Subcutaneous adipose tissue (tissue), 4 donors: ENCODE data around the gene HTR2A. TPM values are rescaled to one million over a fixed set of nuclear protein-coding genes. Genes with fewer than 3 reads are reported as not detected.

Experiments
- total RNA-seq, 4 donors: library from RNA; depleted of rRNA; stranded (reverse); fragments of >200 nt; gene quantifications; one replicate each; pipeline ENCODE4 v1.1.0, GENCODE V29; 2016
- TF ChIP-seq, protein P1 (sequence below): fragments of 450-650 bp; IDR thresholded peaks from one replicate; pipeline ENCODE4 v1.5.1; 2016; ENCODE audit warnings: low read depth, mild to moderate bottlenecking, control low read depth, antibody characterized with exemption, moderate library complexity

Gene HTR2A
- total RNA-seq, 4 donors from 2014 or later = 0.16 to 2.4 (median 0.66) TPM; not detected in 1

DNA sequence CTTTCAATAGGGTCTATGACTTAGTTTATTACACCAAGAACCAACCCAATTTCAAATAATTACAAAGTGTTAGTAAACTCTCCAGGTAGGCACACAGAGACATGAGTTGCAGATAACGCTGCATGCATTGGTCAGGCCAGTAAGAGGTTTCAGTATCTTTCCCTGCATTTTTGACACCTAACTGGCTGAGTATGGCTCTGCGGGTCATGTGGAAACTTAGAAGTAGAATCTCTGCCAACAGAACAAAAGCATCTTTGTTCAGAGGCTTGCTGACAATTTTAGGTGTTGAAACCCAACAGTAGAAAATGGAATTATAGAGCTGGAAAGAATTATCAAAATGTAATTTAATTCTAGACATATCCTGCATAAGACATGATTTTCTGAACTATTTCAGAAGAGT, 25.3 kb downstream of the HTR2A start:
- TF ChIP-seq, protein P1, sequence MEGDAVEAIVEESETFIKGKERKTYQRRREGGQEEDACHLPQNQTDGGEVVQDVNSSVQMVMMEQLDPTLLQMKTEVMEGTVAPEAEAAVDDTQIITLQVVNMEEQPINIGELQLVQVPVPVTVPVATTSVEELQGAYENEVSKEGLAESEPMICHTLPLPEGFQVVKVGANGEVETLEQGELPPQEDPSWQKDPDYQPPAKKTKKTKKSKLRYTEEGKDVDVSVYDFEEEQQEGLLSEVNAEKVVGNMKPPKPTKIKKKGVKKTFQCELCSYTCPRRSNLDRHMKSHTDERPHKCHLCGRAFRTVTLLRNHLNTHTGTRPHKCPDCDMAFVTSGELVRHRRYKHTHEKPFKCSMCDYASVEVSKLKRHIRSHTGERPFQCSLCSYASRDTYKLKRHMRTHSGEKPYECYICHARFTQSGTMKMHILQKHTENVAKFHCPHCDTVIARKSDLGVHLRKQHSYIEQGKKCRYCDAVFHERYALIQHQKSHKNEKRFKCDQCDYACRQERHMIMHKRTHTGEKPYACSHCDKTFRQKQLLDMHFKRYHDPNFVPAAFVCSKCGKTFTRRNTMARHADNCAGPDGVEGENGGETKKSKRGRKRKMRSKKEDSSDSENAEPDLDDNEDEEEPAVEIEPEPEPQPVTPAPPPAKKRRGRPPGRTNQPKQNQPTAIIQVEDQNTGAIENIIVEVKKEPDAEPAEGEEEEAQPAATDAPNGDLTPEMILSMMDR = no peak

DNA sequence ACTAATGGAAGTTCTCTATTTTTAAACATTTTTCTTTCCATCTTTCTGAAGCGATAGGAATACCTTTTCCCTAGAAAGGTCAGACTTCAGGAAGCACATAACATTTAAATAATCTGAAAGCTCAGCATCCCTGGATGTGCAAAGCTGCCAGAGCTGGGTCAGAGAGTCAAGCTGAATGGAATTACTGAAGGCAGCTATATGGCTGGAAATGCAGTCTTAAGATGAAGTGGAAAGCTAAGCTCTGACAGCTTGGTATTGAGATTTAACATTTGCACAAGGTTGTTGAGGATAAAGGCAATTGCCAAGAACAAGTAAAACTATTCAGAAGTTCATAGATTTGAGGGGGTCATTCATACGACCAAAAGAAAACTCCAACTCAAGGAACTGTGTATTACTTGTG, 28.8 kb downstream of the HTR2A start:
- TF ChIP-seq, protein P1 = no peak

DNA sequence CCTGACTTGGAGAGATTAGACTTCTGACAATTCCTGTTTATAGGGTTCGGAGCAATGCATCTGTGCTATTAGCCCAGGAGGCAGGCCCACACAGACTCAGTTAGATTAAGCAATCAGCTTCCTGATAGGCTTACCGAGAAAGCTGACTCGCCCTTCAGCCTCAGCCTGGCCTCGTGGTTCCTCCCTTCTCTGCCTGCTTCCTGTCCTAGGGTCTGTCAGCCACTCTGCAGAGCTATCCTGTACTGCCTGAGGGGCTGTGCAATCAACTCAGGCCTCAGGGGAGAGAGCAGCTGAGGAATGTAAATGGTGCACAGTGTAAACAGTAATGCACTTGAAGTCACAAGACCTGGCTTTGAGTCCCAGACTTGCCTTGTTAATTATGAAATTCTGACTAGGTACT, 30.7 kb downstream of the HTR2A start:
- TF ChIP-seq, protein P1 = no peak

DNA sequence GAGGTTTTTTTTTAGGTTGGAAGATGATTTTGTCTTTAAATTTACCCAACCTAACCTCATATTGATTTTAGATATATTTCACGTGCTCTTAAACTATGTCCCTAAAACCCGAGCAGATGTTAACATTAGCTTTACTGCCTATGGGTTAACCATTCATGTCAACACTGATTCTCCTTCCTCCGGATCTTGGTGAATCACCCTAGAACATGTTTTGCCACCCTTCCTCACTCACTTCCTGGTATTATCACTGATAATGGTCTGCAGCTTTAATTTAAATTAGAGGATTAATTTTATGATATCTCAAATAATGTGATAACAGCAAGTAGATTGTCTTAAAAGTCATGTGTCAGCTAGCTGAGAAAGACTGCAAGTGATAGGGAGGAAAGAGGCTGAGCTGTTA, 31.9 kb downstream of the HTR2A start:
- TF ChIP-seq, protein P1 = no peak

DNA sequence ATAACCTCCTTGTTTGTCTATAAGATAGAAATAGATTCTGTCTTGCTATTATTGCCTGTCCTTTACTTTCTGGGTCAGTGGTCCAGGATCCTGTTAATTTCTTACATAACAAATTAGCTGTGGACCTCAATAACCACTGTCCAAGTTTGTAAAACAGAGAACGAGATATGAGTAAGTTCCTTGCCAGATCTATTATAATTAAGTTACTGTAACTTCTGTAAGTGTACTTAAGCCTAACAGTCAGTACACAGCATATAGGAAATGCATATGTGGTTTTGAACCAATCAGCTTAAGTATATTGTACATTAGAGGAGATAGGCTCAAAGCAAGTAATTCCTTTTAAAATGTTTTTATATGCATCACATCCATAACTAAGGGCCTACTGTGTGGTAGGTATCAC, 34.9 kb downstream of the HTR2A start:
- TF ChIP-seq, protein P1 = no peak

DNA sequence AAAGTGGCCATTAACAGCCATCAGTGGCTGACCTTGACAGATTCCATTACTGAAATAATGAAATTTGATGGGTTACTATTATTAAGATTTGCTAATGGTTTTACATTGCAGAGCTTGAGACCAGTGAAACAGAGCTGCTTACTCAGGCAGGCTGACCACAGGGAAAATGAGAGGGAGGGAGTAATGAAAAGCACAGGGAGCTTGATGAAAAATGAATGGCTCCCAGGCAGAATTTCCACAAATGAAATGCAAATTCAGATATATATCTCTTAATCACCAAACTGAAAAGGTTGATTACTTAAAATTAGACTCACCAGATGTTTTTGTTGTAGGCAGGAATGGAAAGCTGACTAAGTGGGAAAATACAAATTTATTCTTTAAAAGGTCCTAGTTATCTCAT, 36.1 kb downstream of the HTR2A start:
- TF ChIP-seq, protein P1 = no peak

DNA sequence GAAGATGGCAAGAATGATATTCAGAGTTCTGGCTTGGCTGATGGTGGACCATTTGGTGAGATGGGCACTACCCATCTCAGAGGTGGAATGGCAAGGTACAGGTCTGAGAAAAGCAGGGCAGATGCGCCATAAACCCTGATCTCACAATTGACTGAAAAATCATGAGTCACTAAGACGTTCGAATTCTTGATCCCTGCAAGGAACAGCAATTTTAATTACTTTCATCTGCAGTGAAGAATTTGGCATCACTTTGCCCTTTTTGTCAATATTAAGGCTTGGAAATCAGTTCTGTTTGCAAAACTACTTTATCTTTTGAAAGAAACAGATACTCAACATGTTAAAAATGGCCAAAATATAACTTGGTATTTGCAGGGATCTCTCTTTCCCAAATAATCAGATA, 38.1 kb downstream of the HTR2A start:
- TF ChIP-seq, protein P1 = no peak
